ENCODE results near the gene INSM1.
A peak's percentile ranks its signal among the peaks of the same experiment; 100 is the strongest.
"Not testable (repeated sequence)": the region's sequence is repeated elsewhere in the genome, so short reads cannot be mapped to it uniquely, and the experiment has no call there.

The INSM1 gene, protein sequence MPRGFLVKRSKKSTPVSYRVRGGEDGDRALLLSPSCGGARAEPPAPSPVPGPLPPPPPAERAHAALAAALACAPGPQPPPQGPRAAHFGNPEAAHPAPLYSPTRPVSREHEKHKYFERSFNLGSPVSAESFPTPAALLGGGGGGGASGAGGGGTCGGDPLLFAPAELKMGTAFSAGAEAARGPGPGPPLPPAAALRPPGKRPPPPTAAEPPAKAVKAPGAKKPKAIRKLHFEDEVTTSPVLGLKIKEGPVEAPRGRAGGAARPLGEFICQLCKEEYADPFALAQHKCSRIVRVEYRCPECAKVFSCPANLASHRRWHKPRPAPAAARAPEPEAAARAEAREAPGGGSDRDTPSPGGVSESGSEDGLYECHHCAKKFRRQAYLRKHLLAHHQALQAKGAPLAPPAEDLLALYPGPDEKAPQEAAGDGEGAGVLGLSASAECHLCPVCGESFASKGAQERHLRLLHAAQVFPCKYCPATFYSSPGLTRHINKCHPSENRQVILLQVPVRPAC

DNA sequence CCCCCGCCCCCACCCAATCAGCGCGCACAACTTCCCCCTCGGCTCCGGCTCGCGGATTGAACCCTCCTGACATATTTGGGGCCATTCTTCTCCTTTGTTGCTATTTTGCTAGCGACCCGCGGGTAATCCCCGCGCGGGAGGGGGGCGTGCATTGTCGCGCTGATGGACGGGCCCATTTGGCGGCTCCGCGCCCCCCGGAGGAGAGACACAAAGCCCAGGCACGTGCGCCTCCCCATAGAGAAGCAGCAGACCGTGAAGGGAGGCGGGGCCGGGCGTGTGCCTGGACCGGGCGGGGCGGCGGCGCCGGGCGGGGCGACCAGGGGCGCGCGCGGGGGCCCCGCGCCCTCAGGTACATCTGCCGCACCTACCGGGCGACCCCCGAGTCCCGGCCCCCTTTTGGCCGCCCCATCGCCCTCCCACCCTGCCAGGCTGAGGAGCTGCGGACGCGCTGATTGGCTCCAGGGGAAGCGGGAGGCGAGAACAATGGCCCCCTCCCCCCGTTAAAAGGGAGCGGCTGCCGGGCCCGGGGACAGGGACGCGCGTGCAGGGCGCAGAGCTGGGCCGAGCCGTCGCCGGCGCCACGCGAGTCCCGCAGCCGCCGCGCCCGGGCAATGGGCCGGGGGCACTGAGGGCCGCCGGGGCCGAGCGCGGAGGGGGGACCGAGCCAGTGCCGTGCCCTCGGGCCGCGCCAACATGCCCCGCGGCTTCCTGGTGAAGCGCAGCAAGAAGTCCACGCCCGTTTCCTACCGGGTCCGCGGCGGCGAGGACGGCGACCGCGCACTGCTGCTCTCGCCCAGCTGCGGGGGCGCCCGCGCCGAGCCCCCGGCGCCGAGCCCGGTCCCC lies at the start of gene INSM1:
INSM1 (plus strand) TSS at position 530 of the 843 bp plus-strand sequence; CDS start at position 694, 164 bp downstream.
- DNase-seq (ENCODE audit: low spot score), result no peak

DNA sequence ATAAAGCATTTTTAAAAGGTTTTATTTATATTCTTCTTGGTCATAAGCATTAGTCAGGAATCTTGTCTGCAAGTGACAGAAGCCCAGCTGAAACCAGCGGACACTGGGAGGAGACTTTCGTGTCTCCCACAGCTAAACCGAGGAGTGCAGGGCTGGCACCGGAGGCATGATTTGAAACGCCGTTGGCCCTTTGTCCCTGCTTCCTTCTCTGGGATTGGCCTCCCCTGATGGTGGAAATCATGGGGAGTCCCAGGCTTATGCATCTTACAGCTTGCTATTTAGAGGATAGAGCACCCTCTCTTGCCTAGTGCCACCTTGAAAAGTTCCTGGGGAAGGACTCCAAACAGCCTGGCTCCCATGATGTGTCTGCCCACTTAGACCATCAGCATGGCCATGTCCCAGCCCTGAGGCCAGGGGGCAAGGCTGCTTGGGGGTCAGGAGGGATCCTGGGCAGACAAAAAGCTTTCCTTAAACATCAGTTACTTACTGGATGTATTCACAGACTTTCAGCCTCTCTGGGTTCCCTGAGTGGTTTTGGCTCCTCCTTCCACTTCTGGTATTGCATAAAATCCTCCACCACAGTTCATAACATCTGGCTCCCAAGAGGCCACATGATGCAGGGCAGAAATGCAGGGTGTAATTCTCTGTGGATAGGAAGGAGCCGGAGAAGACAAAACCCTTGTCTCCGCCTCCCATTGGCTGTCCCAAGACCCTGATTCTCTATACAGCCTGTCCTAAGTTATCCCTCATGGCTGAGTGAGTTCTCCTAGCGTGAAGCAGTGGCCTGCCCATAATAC lies 49.3 kb upstream of the INSM1 start:
- no peak for DNase-seq (ENCODE audit: low spot score)

DNA sequence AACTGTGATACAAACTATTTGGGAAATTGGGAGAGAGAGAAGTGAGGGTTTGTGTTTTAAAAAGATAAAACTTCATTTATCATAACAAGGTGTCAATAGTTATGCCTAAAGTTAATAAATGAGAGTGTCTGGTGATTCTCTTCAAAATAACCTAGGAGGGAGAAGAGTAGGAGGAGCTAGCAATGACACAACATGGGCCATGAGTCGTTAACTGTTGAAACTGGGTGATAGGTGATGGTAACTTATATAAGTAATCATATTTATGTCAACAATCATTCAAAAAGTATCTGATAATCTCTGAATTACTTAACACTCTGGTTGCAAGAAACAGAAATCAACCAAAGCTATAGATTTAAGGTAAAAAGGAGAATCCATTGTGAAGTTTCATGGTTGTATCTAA lies 46.8 kb upstream of the INSM1 start:
- no peak for DNase-seq (ENCODE audit: low spot score)

DNA sequence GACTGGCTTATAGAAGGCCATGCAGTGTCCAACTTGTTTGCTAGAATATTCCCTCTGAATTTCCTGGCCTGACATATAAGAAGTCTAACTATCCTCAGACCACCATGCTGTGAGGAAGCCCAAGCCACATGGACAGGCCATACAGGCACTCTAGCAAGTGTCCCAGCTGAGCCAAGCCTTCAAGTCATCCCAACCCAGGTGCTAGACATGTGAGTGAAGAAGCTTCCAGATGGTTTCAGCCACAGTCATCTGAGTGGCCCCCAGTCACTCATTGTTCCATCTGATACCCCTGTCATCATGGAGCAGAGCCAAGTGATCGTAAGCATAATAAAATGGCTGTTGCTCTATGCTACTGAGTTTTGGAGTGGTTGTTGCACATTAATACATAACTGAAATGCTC lies 46.0 kb upstream of the INSM1 start:
- DNase-seq (ENCODE audit: low spot score), result no peak

DNA sequence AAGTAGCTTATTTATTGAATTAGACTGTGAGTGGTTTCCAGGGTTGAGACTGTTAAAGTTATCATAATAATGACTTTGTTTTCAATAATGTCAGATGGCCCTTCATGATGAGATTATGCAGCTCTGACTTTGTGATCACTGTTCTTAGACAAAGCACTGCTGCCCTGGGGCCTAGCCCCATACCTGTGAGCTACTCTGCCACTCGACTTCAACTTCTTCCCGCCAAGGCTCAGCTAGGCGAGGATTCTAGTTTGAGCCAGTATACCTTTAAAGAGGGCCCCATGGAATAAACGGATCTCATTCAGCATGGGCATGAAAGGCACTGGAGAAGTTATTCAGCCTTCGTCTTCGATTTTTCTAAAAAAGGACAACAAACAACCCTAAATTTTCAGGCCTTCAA lies 45.0 kb upstream of the INSM1 start:
- DNase-seq (ENCODE audit: low spot score), result no peak

DNA sequence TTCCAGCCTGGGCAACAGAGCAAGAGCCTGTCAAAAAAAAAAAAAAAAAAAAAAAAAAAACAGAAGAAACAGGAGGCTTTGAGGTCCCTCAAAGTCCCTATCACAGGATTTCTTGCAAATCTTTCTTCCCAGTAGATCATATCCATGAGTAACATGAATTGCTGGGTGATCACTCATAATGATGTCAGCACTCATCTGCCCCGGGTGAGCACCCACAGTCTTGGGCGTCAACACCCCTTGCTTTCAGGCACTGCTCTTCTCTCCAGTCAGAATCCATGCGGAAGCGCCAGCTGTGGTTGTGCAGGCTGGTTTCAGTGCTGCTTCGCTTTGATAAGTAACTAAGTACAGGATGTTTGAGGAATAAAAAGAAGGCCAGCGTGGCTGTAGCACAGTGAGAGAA lies 40.2 kb upstream of the INSM1 start:
- DNase-seq (ENCODE audit: low spot score), result peak; percentile 95

DNA sequence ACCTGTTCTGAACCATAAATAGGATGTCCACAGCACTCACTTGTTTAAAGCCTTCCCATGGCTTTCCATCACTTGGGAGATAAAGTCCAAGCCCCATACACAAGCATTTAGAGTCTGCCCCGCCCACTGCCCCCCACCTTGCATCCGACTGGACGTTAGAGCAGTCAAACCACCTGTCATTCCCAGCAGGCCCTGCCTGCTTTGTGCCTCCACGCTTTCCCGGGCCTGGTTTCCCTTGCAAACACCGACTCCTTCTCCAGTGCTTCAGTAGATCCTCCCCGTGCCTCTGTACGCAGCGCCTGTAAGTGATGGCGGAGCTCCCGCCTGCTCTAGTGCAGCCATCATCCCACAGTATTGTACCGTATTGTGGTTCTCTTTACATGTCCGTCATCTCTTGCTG lies 38.3 kb upstream of the INSM1 start:
- no peak for DNase-seq (ENCODE audit: low spot score)

DNA sequence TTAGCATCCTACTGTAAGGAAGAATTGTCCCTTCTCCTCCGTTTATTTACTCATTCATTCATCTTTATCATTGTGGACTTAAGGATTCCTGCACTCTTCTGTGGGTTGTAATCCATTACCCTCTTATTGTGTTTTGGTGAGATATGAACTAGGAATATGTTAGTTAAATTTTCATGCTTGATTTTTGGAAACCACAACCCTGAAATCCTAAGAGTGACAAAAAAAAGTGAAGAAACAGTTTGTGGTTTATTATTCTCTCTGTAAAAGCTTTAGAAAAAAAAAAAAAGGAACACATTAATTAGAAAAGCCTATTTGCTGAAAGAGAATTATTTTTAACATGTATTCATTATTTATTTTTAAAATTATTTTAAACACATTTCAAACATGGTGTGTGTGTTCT lies 36.7 kb upstream of the INSM1 start:
- DNase-seq (ENCODE audit: low spot score), result no peak

DNA sequence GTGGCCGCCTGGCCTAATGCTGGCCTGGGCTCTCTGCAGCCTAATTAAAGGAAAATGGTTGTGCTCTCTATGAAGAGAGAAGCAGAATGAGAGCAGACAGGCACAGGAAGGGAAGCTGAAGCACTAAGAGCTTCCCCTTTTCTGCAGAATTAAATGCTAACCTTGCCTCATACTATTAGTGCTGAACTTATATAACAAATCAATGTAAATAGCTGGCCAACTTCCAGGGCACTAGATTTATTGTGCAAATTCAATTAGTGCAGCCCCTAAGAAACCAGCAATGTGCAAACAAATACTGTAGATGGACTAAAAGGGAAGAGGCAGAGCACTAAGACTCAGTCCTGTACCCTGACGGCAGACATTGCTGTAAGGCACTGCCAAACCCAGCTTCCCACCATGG lies 36.1 kb upstream of the INSM1 start:
- DNase-seq (ENCODE audit: low spot score), result no peak

DNA sequence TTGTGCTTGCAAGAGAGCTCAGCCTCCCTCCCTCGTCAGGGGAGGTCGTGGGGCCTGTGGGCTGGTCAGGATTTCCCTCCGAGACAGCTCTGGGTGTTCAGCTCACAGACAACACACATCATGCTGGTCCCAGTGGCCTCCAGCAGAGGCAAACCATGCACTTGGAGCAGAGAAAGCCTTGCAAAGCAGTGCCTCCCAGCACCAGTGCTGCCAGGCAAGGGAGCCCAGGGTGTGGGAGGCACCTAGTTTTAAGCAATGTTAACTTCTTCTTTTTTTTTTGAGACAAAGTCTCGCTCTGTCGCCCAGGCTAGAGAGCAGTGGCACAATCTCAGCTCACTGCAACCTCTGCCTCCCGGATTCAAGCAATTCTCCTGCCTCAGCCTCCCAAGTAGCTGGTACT lies 34.0 kb upstream of the INSM1 start:
- no peak for DNase-seq (ENCODE audit: low spot score)

DNA sequence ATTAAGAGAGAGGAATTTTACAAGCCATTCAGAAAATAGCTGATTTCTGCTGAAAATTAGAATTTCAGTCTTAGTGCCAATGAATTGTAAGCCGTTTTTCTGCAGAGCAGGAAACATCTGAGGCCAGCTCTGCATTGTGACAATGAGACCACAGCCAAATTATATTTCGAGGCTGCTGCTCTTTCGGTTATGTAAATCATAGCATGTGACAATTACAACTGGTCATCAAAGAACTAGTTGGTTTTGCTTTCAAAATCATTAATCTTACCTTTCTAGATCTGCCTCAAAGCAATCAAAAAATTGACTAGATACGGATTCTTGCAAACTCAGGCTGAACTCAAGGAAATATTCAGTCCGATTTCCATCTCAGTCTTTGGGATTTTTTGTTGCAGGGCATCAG lies 33.4 kb upstream of the INSM1 start:
- DNase-seq (ENCODE audit: low spot score), result no peak

DNA sequence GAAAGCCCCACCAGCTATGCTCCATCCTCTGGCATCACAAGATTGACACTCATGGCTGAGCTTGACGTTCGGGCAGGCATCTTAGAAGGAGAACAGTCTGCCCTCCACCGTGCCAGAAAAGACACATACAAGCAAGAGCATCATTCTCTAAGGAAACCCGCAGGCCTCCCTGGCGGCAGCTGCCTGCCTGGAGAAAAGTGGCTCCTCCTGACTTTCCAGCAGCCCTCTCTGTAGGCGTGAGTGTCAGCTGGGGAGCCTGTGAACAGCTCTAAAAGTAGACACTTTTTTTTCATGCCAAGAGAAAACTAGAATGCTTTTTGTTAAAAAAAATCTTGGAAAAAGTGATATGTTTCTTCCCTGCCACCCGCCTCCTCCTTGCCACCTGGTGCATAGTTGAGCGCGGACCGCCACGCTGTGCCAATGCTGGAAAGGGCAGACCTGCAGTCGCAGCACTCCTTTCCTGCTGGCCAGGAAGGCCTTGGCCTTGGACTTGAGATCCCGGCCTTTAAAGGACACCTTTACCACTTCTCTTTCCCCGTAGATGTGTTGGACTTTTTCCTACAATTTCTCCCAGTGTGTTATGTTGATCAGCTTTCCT lies 29.7 kb upstream of the INSM1 start:
- DNase-seq (ENCODE audit: low spot score), result no peak

DNA sequence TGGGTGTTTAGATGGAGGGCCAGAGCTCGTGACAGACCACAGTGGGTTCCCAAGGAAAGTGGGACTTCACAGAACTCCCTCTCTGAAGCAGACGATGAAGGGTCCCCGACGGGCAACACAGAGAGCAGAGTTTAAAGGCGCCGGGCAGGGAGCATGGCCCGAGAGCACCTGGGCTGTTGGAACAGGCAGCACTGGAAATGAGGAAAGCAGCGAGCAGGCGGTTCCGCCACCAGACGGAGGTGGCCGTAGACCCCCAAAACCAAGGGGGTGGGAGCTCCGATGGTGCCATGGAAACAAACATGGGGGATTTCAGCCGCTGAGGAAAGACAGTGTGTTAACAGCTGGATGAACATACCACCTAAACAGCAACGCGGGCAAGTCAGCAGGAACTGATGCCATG lies 27.5 kb upstream of the INSM1 start:
- DNase-seq (ENCODE audit: low spot score), result no peak

DNA sequence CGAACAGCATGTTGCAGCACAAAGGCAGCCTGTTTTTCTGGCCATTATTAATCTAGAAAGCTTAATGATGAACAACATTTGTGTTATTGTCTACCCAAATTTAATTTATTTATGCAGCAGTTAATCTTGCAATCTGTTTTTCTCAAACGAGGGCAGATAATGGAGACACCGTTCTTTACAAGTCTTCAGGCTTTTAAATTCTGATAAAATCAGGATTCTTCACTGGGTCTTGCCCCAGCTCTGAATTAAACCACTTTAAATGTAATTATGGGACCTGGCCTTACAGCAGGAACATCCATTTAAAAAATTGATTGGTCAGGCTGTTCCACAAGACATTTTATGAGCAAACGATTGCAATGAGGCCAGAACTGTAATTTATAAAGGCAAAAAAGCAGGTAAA lies 26.5 kb upstream of the INSM1 start:
- DNase-seq (ENCODE audit: low spot score), result no peak

DNA sequence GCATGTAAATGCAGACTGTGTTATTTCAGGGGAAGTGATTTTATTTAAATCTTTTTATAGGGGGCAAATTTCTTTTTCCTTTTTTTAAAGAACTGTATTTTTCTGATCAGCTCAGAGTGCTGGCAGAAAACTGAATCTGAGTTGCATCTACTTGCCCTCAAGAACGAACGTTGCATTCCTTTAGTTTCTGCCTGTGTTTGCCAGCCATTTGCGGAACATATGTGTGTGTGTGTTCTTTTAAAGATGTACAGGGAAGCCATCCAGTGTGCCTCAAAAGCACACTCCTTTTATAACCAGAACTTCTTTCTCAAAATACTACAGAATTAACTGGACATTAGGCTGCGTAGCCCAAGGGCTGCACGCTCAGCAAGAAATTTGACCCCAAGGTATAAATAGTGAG lies 25.8 kb upstream of the INSM1 start:
- DNase-seq (ENCODE audit: low spot score), result no peak

DNA sequence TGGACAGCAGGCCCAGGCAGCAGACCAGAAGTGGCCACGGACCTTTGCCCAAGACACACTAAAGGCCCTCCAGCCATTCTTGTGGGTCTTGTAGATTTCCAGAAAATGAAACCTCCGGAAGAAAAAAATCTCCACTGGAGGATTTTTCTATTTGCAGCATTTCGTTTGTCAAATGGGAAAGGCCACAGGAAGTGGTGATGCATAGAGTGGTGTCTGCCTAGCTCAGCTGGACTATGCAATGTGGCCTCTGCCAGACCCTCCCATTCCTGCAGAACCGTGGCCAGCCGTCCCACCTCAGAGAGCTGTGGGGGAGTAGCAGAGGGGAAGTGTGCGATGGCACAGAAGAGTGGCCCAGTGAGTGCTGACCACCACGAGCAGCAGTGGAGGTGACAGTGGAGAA lies 24.0 kb upstream of the INSM1 start:
- no peak for DNase-seq (ENCODE audit: low spot score)

DNA sequence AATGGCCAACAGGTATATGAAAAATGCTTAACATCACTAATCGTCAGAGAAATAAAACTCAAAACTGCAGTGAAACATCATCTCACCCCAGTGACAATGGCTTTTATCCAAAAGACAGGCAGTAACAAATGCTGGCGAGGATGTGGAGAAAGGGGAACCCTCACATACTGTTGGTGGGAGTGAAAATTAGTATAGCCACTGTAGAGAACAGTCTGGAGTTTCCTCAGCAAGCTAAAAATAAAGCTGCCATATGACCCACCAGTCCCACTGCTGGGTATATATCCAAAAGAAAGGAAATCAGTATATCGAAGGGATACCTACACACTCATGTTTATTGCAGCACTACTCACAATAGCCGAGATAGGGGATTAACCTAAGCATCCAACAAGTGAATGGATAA lies 23.4 kb upstream of the INSM1 start:
- DNase-seq (ENCODE audit: low spot score), result no peak

DNA sequence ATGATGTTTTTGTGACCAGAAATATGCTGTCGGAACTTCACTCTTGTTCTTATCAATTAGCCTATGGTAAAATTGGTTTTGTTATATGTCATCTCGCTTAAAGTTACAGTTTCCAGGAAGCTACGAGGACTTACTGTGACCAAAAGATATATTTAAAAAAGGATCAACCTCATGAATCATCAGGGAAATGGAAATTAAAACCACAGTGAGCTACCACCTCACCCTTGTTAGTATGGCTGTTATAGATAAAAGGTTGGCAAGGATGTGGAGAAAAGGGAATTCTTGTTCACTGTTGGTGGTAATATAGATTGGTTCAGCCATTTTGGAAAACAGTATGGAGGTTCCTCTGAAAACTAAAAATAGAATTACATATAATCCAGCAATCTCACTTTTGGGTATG lies 14.3 kb upstream of the INSM1 start:
- DNase-seq (ENCODE audit: low spot score), result no peak

DNA sequence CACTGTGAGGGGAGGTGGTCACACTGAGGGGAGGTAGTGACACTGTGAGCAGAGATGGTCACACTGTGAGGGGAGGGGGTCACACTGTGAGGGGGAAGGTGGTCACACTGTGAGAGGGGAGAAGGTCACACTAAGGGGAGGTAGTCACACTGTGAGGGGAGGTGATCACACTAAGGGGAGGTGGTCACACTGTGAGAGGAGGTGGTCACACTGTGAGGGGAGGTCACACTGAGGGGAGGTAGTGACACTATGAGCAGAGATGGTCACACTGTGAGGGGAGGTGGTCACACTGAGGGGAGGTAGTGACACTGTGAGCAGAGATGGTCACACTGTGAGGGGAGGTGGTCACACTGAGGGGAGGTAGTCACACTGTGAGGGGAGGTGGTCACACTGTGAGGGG lies 12.4 kb upstream of the INSM1 start:
- not testable (repeated sequence) for DNase-seq (ENCODE audit: low spot score)

DNA sequence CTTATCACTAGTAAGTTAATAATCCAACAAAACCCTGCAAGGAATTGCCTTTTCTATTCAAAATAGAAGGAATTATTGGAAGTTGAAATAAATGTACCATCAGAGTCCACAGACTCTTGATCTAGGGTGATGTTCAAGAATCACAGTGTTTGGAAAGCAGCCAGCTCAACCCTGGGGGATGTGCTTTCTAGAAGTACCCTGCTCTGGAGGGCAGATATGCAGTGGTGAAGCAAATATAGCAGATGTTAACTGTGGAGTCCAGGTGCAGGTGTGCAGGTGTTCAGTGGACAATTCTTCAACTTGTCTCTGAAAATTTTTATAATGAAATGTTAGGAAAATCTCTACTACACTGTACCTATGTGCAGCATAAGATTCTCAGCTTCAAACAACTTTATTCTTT lies 9.1 kb upstream of the INSM1 start:
- DNase-seq (ENCODE audit: low spot score), result no peak

DNA sequence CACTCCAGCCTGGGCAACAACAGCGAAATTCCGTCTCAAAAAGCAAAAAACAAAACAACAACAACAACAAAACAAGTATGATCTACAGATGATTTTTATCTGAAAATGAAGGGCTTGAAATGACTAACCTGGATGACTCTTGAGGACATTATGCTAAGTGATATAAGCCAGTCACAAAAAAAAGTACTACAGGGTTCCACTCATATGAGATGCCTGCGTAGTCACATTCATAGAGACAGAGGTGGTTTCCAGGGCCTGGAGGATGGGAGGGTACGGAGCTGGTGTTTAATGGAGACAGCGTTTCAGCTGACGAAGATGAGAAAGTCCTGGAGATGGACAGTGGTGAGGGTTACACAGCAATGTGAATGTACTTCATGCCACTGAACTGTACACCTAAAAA lies 8.3 kb upstream of the INSM1 start:
- DNase-seq (ENCODE audit: low spot score), result no peak

DNA sequence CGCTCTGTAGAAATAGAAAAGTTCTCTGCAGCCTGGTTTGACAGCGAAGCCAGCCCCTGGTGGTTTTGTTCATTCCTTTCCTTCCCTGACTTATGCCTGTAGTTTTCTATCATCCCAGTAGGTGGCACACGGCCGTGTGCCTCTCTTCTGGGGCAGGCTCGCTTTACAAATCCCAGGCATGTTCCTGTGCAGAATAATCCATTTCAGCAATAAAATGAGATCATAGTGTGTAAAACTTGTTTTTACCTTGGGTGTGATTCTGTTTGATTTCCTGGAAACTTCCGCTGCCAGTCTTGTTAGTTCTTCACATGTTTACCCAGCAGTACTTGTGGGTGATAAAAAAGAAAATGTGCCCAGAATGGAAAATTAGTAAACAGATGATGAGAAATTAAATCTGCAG lies 7.4 kb upstream of the INSM1 start:
- peak; percentile 66 for DNase-seq (ENCODE audit: low spot score)

All from kidney tubule cell (primary cell).